ENCODE measurements around the gene LNPK. TPM values are rescaled to one million over a fixed set of nuclear protein-coding genes. Genes with fewer than 3 reads are reported as not detected.

The LNPK gene
- total RNA-seq, 1 donor from 2014 or later = 32.7 TPM

GRCh38 chr2:175937216-175937615 is 64.9 kb downstream of the LNPK start:
- intact Hi-C loops (cut with DNase I) = no loop called here
- Histone ChIP-seq H3K4me1 (no peaks in the 10 kb centered on the region), H3K4me3 (no peak overlapping the region), H3K27ac (no peak overlapping the region), H3K27me3 (no peaks in the 10 kb centered on the region), H3K36me3 (peaks cover 0 to 24% of the 10 kb centered on the region in 2 donors), H3K9me3 (no peaks in the 10 kb centered on the region)
- no peak for DNase-seq (ENCODE audit: extremely low spot score in 2 of 2)
- TF ChIP-seq POLR2AphosphoS5 (IDR thresholded peaks at IDR 0.05; ENCODE audit: insufficient read depth in 1 of 2, low read depth in 1 of 2) (no peak), POLR2A (IDR thresholded peaks at IDR 0.05) (no peak), CTCF (IDR thresholded peaks at IDR 0.05) (no peak)

GRCh38 chr2:175935289-175936181 is 66.5 kb downstream of the LNPK start:
- Histone ChIP-seq H3K4me1 (no peaks in the 10 kb centered on the region), H3K9me3 (no peaks in the 10 kb centered on the region), H3K36me3 (peaks cover 0 to 24% of the 10 kb centered on the region in 2 donors), H3K27ac (no peak overlapping the region), H3K4me3 (no peak overlapping the region), H3K27me3 (no peaks in the 10 kb centered on the region)
- DNase-seq (ENCODE audit: extremely low spot score in 2 of 2) = no peak
- intact Hi-C loops (cut with DNase I) = no loop called here
- TF ChIP-seq CTCF (IDR thresholded peaks at IDR 0.05) (no peak), POLR2A (IDR thresholded peaks at IDR 0.05) (no peak), POLR2AphosphoS5 (IDR thresholded peaks at IDR 0.05; ENCODE audit: insufficient read depth in 1 of 2, low read depth in 1 of 2) (no peak)

DNA sequence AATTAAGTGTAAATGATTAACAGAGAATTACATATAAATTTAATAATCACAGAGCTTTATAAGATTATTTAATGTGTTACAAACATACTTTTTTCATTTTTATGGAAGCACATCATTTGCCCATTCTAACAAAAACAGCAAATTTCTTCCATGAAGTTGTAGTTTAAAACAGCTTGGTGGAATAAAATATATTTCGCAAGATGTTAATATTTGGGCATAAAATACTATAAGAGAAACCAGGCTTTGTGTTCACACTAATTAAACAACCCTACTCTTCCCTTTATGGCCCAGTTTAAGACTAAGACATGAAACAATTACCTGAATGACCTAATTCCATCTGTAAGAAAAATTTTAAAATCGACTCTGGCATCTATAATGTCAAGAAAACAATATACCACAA is 69.4 kb downstream of the LNPK start:
- intact Hi-C loops (cut with DNase I) = no loop called here
- H3K4me1 ChIP-seq = no peaks in the 10 kb centered on the region
- H3K4me3 ChIP-seq = no peak overlapping the region
- DNase-seq (ENCODE audit: extremely low spot score in 2 of 2) = no peak
- no peaks in the 10 kb centered on the region for H3K27me3 ChIP-seq
- H3K36me3 ChIP-seq = peaks cover 0 to 16% of the 10 kb centered on the region in 2 donors
- no peak overlapping the region for H3K27ac ChIP-seq
- TF ChIP-seq POLR2AphosphoS5 (IDR thresholded peaks at IDR 0.05; ENCODE audit: insufficient read depth in 1 of 2, low read depth in 1 of 2) = no peak
- TF ChIP-seq POLR2A (IDR thresholded peaks at IDR 0.05) = no peak
- no peak for TF ChIP-seq CTCF (IDR thresholded peaks at IDR 0.05)
- no peaks in the 10 kb centered on the region for H3K9me3 ChIP-seq

DNA sequence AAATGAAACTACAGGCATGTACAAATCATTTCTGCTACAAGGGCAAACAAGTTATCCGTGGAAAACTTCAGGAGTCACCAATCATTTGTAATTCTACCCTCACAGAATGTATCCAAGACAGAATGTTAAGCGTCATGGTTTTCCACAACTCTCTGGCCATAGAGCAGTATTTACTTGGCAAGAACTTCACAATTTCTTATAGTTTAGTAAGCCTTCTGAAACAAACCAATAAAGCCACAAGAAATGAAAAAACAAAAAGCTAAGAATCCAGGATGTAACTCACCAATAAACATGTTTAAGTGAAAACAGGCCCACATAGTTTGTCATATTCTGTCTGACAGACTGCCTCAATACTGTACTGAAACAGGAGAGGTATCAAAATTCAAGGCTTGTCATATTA is 70.3 kb downstream of the LNPK start:
- DNase-seq (ENCODE audit: extremely low spot score in 2 of 2) = no peak
- no peak for TF ChIP-seq POLR2AphosphoS5 (IDR thresholded peaks at IDR 0.05; ENCODE audit: insufficient read depth in 1 of 2, low read depth in 1 of 2)
- TF ChIP-seq CTCF (IDR thresholded peaks at IDR 0.05) = no peak
- no peak for TF ChIP-seq POLR2A (IDR thresholded peaks at IDR 0.05)
- Histone ChIP-seq H3K36me3 (peaks cover 0 to 14% of the 10 kb centered on the region in 2 donors), H3K27ac (no peak overlapping the region), H3K9me3 (no peaks in the 10 kb centered on the region), H3K27me3 (no peaks in the 10 kb centered on the region), H3K4me1 (no peaks in the 10 kb centered on the region), H3K4me3 (no peak overlapping the region)
- intact Hi-C loops (cut with DNase I) = no loop called here

DNA sequence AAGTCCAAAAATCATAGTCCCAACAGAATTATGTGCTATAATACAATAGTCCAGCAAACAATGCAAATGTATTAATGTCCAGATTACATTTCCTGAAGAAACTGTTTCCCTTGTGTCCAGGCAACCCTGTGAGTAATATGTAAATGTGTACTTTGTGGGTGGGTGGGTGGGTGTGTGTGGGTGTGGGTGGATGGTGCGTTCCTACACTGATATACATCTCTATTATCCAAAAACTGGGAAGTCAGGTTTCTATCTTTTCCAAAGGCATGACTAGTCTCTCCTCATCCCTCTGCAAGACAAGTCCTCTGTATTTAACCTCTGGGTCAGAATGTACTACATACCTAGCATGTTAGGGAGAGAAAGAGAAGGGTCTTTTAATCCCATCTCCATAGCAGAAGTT is 71.6 kb downstream of the LNPK start:
- intact Hi-C loops (cut with DNase I) = no loop called here
- H3K4me1 ChIP-seq = no peaks in the 10 kb centered on the region
- no peaks in the 10 kb centered on the region for H3K27me3 ChIP-seq
- no peak overlapping the region for H3K4me3 ChIP-seq
- no peaks in the 10 kb centered on the region for H3K9me3 ChIP-seq
- TF ChIP-seq POLR2A (IDR thresholded peaks at IDR 0.05) (no peak), CTCF (IDR thresholded peaks at IDR 0.05) (no peak), POLR2AphosphoS5 (IDR thresholded peaks at IDR 0.05; ENCODE audit: insufficient read depth in 1 of 2, low read depth in 1 of 2) (no peak)
- no peak for DNase-seq (ENCODE audit: extremely low spot score in 2 of 2)
- H3K36me3 ChIP-seq = peaks cover 0 to 6% of the 10 kb centered on the region in 2 donors
- H3K27ac ChIP-seq = no peak overlapping the region

Data from vagina (tissue), 2 donors.